Transverse colon (tissue), 4 donors: Measurements from ENCODE around the gene KLK8. TPM values are rescaled to one million over a fixed set of nuclear protein-coding genes. Genes with fewer than 3 reads are reported as not detected.

Experiments used
- DNase-seq: peaks from one replicate; pipeline ENCODE4 v3.0.0-alpha.2; 2019
- H3K27ac ChIP-seq, 4 donors: fragments of 200-600 bp; sonication (generic); 2 replicates each; pipeline ENCODE4 v1.5.1; 2016 to 2018; ENCODE audit warnings: inconsistent platforms in 4 of 4
- H3K27me3 ChIP-seq: fragments of 200-600 bp; sonication (generic); 2 replicates; pipeline ENCODE4 v1.5.1; 2017; ENCODE audit warnings: inconsistent platforms
- H3K36me3 ChIP-seq, 4 donors: fragments of 200-600 bp; sonication (generic); 2 replicates each; pipeline ENCODE4 v1.5.1; 2017 to 2019; ENCODE audit warnings: inconsistent platforms in 4 of 4
- H3K4me1 ChIP-seq, 4 donors: fragments of 200-600 bp; sonication (generic); 2 replicates each; pipeline ENCODE4 v1.5.1; 2017 to 2020; ENCODE audit warnings: inconsistent platforms in 4 of 4
- H3K4me3 ChIP-seq, 4 donors: fragments of 200-600 bp; sonication (generic); 1 replicate in 1 of 4; 2 replicates in 3 of 4; pipeline versions ENCODE4 v1.5.1 to v1.6.1; 2017 to 2019; ENCODE audit warnings: inconsistent platforms in 4 of 4
- H3K9me3 ChIP-seq, 2 donors: fragments of 200-600 bp; sonication (generic); 2 replicates each; pipeline ENCODE4 v1.5.1; 2017 to 2019; ENCODE audit warnings: inconsistent platforms in 2 of 2
- EP300 ChIP-seq: sonication (generic); formaldehyde crosslinking; IDR thresholded peaks from one replicate; pipeline ENCODE4 v1.6.1; 2017; ENCODE audit warnings: antibody characterized with exemption, low read depth
- POLR2A ChIP-seq: fragments of 450-650 bp; IDR thresholded peaks from one replicate; pipeline ENCODE4 v1.6.1; 2016; ENCODE audit warnings: antibody characterized with exemption, mild to moderate bottlenecking, moderate library complexity
- POLR2AphosphoS5 ChIP-seq, 3 donors: sonication (generic); formaldehyde crosslinking; IDR thresholded peaks; one replicate each; pipeline ENCODE4 v1.6.1; 2016; ENCODE audit warnings: antibody characterized with exemption in 3 of 3
- WGBS, 2 donors: methylation state at CpG; one replicate each; pipeline ENCODE4 v1.1.5; 2018; ENCODE audit warnings: low coverage in 1 of 2; 5-methylcytosine and 5-hydroxymethylcytosine counted together
- in situ Hi-C, 4 donors: fragments of 200-750 bp; cut with MboI; loops; one replicate each; pipeline versions ENCODE4 v1.15.0 to v1.15.1; 2017; ENCODE audit warnings: low sequenced_read_pairs in 3 of 4, low pct_ligation_motif_present in 1 of 4, low pct_unique_long_range_greater_than_20kb in 1 of 4
- intact Hi-C: fragments of 100-400 bp; cut with DNase I; formaldehyde crosslinking; loops from one replicate; pipeline ENCODE4 v1.15.1; 2023; ENCODE audit warnings: low total_unique reads
- total RNA-seq, 4 donors: library from RNA; depleted of rRNA; stranded (reverse); fragments of >200 nt; gene quantifications; one replicate each; pipeline ENCODE4 v1.1.0, GENCODE V29; 2016
- TF ChIP-seq, protein P1 (sequence below), 5 experiments: fragments of 200-600 bp in 3 of 5; fragments of 450-650 bp in 2 of 5; sonication (generic) in 3 of 5; IDR thresholded peaks; 1 replicate in 2 of 5; 2 replicates in 3 of 5; pipeline ENCODE4 v1.5.1; 2016 to 2017; ENCODE audit warnings: antibody characterized with exemption in 5 of 5, inconsistent platforms in 3 of 5, mild to moderate bottlenecking in 2 of 5, moderate library complexity in 1 of 5

Gene KLK8
- total RNA-seq, 4 donors from 2014 or later: not detected

DNA sequence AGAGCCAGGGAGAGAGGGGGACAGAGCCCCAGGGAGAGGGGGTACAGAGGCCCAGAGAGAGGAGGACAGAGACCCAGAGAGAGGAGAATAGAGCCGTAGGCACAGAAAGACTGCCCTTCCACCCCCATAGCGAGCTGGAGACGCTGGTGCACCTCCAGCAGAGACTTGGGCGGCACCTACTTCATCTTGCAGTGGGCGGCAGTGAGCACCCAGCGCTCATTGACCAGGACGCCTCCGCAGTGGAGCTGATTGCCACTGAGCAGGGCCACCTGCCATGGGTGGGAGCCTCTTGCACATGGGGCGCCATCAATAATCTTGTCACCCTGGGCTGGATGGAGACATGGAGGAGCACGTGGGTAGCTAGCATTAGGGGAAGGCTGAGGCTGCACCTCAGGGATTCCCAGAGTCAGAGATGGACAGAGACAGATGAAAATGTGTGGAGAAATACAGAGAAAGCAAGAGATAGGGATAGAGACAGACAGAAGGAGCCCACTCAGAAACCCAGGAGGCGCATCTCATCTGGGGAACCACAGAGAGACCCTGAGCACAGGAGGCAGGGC is 19.7 kb downstream of the KLK8 start:
- in situ Hi-C loops: no loop called here
- Histone ChIP-seq H3K36me3 (no peaks in the 10 kb centered on the region), H3K4me1 (no peaks in the 10 kb centered on the region), H3K27ac (no peak overlapping the region), H3K4me3 (no peak overlapping the region), H3K27me3 (peaks cover 31% of the 10 kb centered on the region), H3K9me3 (no peaks in the 10 kb centered on the region)
- no peak for DNase-seq
- intact Hi-C loops: no loop called here
- no peak for TF ChIP-seq POLR2AphosphoS5 (IDR thresholded peaks at IDR 0.05)
- TF ChIP-seq POLR2A: no peak
- TF ChIP-seq, protein P1, sequence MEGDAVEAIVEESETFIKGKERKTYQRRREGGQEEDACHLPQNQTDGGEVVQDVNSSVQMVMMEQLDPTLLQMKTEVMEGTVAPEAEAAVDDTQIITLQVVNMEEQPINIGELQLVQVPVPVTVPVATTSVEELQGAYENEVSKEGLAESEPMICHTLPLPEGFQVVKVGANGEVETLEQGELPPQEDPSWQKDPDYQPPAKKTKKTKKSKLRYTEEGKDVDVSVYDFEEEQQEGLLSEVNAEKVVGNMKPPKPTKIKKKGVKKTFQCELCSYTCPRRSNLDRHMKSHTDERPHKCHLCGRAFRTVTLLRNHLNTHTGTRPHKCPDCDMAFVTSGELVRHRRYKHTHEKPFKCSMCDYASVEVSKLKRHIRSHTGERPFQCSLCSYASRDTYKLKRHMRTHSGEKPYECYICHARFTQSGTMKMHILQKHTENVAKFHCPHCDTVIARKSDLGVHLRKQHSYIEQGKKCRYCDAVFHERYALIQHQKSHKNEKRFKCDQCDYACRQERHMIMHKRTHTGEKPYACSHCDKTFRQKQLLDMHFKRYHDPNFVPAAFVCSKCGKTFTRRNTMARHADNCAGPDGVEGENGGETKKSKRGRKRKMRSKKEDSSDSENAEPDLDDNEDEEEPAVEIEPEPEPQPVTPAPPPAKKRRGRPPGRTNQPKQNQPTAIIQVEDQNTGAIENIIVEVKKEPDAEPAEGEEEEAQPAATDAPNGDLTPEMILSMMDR (IDR thresholded peaks at IDR 0.05): no peak
- TF ChIP-seq EP300: no peak
- 0 to 48% methylated on average over 1 to 11 of the region's 11 CpGs for WGBS, 2 donors

DNA sequence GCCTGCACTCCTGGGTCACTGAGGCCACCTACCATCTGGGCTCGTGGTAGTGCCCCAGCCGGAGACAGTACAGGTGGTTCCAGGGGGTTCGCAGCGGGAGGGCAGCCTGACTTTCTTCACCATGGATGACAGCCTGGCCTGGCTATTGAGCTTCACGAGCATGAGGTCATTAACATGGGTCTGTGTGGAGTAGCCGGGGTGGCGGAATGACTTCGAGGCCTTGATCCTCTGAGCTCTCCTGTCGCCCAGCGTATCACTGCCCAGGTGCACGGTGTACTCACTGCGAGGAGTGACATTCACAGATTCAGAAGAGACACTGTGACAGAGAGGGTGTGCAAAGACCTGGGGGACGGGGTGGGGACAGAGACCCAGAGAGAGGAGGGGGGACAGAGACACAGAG is 21.2 kb downstream of the KLK8 start:
- 49 to 50% methylated on average over 7 to 13 of the region's 13 CpGs for WGBS, 2 donors
- intact Hi-C loops: no loop called here
- peaks cover 23% of the 10 kb centered on the region for H3K27me3 ChIP-seq

DNA sequence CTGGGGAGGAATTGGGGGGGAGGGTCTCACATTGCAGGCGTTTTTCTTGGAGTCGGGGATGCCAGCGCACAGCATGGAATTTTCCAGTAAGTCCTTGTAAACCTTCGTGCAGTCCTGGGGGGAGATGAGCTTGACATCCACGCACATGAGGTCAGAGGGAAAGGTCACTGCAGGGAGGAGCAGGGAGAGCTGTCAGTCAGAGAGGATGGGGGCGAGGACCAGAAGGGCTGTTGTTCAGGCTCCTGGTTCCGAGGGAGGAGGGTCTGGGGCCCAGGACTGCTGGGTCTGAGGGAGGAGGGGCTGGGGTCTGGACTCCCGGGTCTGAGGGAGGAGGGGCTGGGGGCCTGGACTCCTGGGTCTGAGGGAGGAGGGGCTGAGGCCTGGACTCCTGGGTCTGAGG is 21.6 kb downstream of the KLK8 start:
- TF ChIP-seq, protein P1 (IDR thresholded peaks at IDR 0.05): no peak
- TF ChIP-seq POLR2A (no peak), EP300 (no peak), POLR2AphosphoS5 (IDR thresholded peaks at IDR 0.05) (no peak)
- in situ Hi-C loops: no loop called here
- Histone ChIP-seq H3K4me1 (no peaks in the 10 kb centered on the region), H3K27ac (no peak overlapping the region), H3K36me3 (no peaks in the 10 kb centered on the region), H3K4me3 (no peak overlapping the region), H3K9me3 (no peaks in the 10 kb centered on the region), H3K27me3 (peaks cover 23% of the 10 kb centered on the region)
- 20 to 30% methylated on average over 1 to 8 of the region's 8 CpGs for WGBS, 2 donors
- DNase-seq: no peak
- intact Hi-C loops: no loop called here

More for the DNA sequence above, 21.2 kb downstream of the KLK8 start:
- no peak for TF ChIP-seq POLR2A
- TF ChIP-seq POLR2AphosphoS5 (IDR thresholded peaks at IDR 0.05): no peak
- no peak for TF ChIP-seq EP300
- TF ChIP-seq, protein P1 (IDR thresholded peaks at IDR 0.05): no peak
- Histone ChIP-seq H3K4me3 (no peak overlapping the region), H3K9me3 (no peaks in the 10 kb centered on the region), H3K36me3 (no peaks in the 10 kb centered on the region), H3K4me1 (no peaks in the 10 kb centered on the region), H3K27ac (no peak overlapping the region)
- no peak for DNase-seq
- in situ Hi-C loops: no loop called here

DNA sequence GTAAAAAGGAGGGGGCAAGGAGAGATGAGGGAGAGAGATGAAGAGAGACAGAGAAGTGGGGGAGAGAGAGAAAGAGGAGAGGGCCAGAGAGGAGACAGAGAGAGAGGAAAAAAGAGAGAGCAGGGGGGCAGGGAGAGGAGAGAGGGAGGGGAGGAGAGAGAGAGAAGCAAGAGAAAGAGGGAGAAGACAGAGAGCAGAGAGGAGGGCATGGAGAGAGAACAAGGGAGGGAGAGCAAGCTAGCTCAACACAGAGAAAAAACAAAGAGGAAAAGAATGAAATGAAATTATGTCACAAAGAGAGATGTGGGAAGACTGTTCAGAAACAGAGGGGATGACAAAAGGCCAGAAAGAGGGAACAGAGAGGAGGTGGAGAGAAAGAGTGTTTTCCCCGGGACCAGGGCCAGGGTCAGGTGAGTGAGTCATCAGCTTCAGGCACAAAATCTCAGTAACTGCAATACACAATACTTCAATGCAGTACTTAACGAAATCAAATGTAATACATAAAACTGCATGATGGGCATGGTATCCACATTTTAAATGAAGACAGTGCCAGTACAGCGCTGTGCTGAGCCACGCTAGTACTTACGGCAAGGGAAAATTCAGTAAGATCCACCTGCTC is 22.5 kb downstream of the KLK8 start:
- Histone ChIP-seq H3K36me3 (no peaks in the 10 kb centered on the region), H3K9me3 (no peaks in the 10 kb centered on the region), H3K27ac (no peak overlapping the region), H3K4me1 (no peaks in the 10 kb centered on the region), H3K27me3 (peaks cover 21% of the 10 kb centered on the region), H3K4me3 (no peak overlapping the region)
- WGBS, 2 donors: 45 to 53% methylated on average over 5 of the region's 5 CpGs
- intact Hi-C loops (no loop called here), in situ Hi-C loops (no loop called here)
- no peak for DNase-seq
- TF ChIP-seq POLR2A (no peak), POLR2AphosphoS5 (IDR thresholded peaks at IDR 0.05) (no peak), EP300 (no peak)
- TF ChIP-seq, protein P1 (IDR thresholded peaks at IDR 0.05): no peak
